Neural progenitor cell (in vitro differentiated cells): ENCODE data around the gene GABRR1.

Source experiments
- CTCF ChIP-seq: fragments of 200-600 bp; sonication (generic); IDR thresholded peaks from 2 replicates; pipeline ENCODE4 v1.5.1; 2017; ENCODE audit warnings: antibody characterized with exemption, mild to moderate bottlenecking
- EZH2 ChIP-seq: fragments of 200-600 bp; sonication (generic); IDR thresholded peaks from 2 replicates; pipeline ENCODE4 v1.6.1; 2017; ENCODE audit warnings: antibody characterized with exemption, mild to moderate bottlenecking, moderate library complexity

- no peak for TF ChIP-seq CTCF
- TF ChIP-seq EZH2, result no peak
These were observed 71.8 kb downstream of the GABRR1 start for GRCh38 chr6:89145091-89145955.
